Measurements from ENCODE around the gene CDK19.

- TF ChIP-seq, protein P1, sequence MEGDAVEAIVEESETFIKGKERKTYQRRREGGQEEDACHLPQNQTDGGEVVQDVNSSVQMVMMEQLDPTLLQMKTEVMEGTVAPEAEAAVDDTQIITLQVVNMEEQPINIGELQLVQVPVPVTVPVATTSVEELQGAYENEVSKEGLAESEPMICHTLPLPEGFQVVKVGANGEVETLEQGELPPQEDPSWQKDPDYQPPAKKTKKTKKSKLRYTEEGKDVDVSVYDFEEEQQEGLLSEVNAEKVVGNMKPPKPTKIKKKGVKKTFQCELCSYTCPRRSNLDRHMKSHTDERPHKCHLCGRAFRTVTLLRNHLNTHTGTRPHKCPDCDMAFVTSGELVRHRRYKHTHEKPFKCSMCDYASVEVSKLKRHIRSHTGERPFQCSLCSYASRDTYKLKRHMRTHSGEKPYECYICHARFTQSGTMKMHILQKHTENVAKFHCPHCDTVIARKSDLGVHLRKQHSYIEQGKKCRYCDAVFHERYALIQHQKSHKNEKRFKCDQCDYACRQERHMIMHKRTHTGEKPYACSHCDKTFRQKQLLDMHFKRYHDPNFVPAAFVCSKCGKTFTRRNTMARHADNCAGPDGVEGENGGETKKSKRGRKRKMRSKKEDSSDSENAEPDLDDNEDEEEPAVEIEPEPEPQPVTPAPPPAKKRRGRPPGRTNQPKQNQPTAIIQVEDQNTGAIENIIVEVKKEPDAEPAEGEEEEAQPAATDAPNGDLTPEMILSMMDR (IDR thresholded peaks at IDR 0.05), result no peak
- no peak for TF ChIP-seq ZFX (IDR thresholded peaks at IDR 0.05; ENCODE audit: borderline replicate concordance)
These were observed 16.1 kb downstream of the CDK19 start for GRCh38 chr6:110799189-110799588.

All from 22Rv1 (cell line).